ENCODE measurements around the gene PLPP3. TPM values are rescaled to one million over a fixed set of nuclear protein-coding genes. Genes with fewer than 3 reads are reported as not detected.

Gene PLPP3
- total and polyA plus RNA-seq, 2 experiments from 2014 or later = 41.9 to 61.9 TPM

GRCh38 chr1:56585985-56586384, 6.6 kb upstream of the PLPP3 start:
- Histone ChIP-seq H3K9me2 (ENCODE audit: insufficient read depth) (no peaks in the 10 kb centered on the region), H3K27ac (ENCODE audit: low read depth) (no peak overlapping the region), H3K79me2 (replicated peaks; ENCODE audit: insufficient read depth) (no peaks in the 10 kb centered on the region), H2AFZ (no peak overlapping the region), H3F3A (replicated peaks; ENCODE audit: low read depth) (no peaks in the 10 kb centered on the region), H3K4me2 (no peak overlapping the region), H4K20me1 (replicated peaks; ENCODE audit: insufficient read depth) (no peaks in the 10 kb centered on the region), H3K4me1 (ENCODE audit: insufficient read depth) (peaks cover 11% of the 10 kb centered on the region), H3K27me3 (ENCODE audit: insufficient read depth) (no peaks in the 10 kb centered on the region), H3K4me3 (no peak overlapping the region), H3K36me3 (ENCODE audit: insufficient read depth) (no peaks in the 10 kb centered on the region)
- H3K4me1 Mint-ChIP-seq = peaks cover 13% of the 10 kb centered on the region
- peaks cover 3% of the 10 kb centered on the region; the same call in 1 of the 3 replicates for H3K36me3 Mint-ChIP-seq (ENCODE audit: low read depth)
- peaks cover 5% of the 10 kb centered on the region; the same call in 2 of the 3 replicates for H3K9me3 Mint-ChIP-seq
- no peak for ATAC-seq
- H3K4me3 Mint-ChIP-seq = no peak overlapping the region
- no peak overlapping the region for H3K27ac Mint-ChIP-seq
- TF ChIP-seq CTCF (conservative IDR thresholded peaks at IDR 0.05; ENCODE audit: low read depth in 2 of 2) = peak in 1 of 2 experiments; percentile 25; a peak in 1 of 4 replicates
- TF ChIP-seq NANOG (IDR thresholded peaks at IDR 0.05; ENCODE audit: borderline replicate concordance) = no peak
- no peak for TF ChIP-seq CREB1 (CRISPR knock-in tag; IDR thresholded peaks at IDR 0.05; ENCODE audit: low read depth)
- no peak for TF ChIP-seq EZH2phosphoT487 (IDR thresholded peaks at IDR 0.05; ENCODE audit: unreplicated experiment)
- TF ChIP-seq, protein P1, sequence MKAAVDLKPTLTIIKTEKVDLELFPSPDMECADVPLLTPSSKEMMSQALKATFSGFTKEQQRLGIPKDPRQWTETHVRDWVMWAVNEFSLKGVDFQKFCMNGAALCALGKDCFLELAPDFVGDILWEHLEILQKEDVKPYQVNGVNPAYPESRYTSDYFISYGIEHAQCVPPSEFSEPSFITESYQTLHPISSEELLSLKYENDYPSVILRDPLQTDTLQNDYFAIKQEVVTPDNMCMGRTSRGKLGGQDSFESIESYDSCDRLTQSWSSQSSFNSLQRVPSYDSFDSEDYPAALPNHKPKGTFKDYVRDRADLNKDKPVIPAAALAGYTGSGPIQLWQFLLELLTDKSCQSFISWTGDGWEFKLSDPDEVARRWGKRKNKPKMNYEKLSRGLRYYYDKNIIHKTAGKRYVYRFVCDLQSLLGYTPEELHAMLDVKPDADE (IDR thresholded peaks at IDR 0.05) = no peak
- TF ChIP-seq STAT1 (IDR thresholded peaks at IDR 0.05; ENCODE audit: unreplicated experiment) = no peak
- no peak for DNase-seq (ENCODE audit: low spot score)
- peaks cover 2% of the 10 kb centered on the region for H3K27me3 Mint-ChIP-seq (ENCODE audit: insufficient read depth, low read depth, poor library complexity)

DNA sequence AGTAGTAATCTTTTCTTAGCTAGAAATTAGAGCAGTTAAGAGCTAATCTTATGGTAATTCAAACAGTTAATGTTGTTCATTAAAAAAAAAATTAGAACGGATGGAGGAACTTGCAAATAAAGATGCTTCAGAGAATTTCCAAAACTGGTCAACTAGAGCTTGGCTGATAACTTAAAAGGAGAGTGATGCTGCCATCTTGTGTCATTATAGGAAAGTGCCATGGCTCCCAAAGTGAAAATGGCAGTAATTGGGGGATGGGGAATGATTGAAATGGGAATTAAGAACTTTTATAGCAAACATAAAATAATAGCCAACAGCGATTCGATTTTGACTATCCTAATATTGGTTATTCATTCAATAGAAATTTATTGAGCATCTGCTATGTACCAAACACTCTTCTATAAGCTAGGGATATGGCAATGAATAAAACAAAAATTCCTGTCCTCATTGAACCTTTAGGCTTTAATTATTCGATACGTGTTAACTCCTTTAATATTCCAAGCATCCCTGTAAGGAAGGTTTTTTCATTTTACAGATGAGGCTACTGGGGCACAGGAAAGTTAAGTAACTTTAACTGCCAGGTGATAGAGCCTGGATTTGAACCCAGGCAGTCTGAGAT, 5.7 kb upstream of the PLPP3 start:
- ATAC-seq (peak; percentile 57), DNase-seq (ENCODE audit: low spot score) (peak; percentile 80)
- H3F3A ChIP-seq (replicated peaks; ENCODE audit: low read depth) = no peaks in the 10 kb centered on the region
- H3K27ac Mint-ChIP-seq = no peak overlapping the region
- peaks cover 5% of the 10 kb centered on the region; the same call in 1 of the 3 replicates for H3K9me3 Mint-ChIP-seq
- no peaks in the 10 kb centered on the region for H4K20me1 ChIP-seq (replicated peaks; ENCODE audit: insufficient read depth)
- H3K27ac ChIP-seq (ENCODE audit: low read depth) = no peak overlapping the region
- TF ChIP-seq CTCF (conservative IDR thresholded peaks at IDR 0.05; ENCODE audit: low read depth in 2 of 2) (peak; percentile 81 to 98), ZNF462 (CRISPR knock-in tag; IDR thresholded peaks at IDR 0.05) (no peak), POLR2AphosphoS5 (IDR thresholded peaks at IDR 0.05; ENCODE audit: low read depth) (no peak), EZH2phosphoT487 (IDR thresholded peaks at IDR 0.05; ENCODE audit: unreplicated experiment) (no peak)
- no peak overlapping the region for H3K4me3 ChIP-seq
- no peaks in the 10 kb centered on the region for H3K27me3 ChIP-seq (ENCODE audit: insufficient read depth)
- no peak overlapping the region for H3K4me3 Mint-ChIP-seq
- no peaks in the 10 kb centered on the region for H3K9me2 ChIP-seq (ENCODE audit: insufficient read depth)
- H3K36me3 ChIP-seq (ENCODE audit: insufficient read depth) = no peaks in the 10 kb centered on the region
- no peak overlapping the region for H3K4me2 ChIP-seq
- H3K27me3 Mint-ChIP-seq (ENCODE audit: insufficient read depth, low read depth, poor library complexity) = no peaks in the 10 kb centered on the region
- H2AFZ ChIP-seq = no peak overlapping the region
- H3K79me2 ChIP-seq (replicated peaks; ENCODE audit: insufficient read depth) = peaks cover 3% of the 10 kb centered on the region
- H3K36me3 Mint-ChIP-seq (ENCODE audit: low read depth) = peaks cover 3% of the 10 kb centered on the region; the same call in 1 of the 3 replicates
- H3K4me1 Mint-ChIP-seq = peaks cover 21% of the 10 kb centered on the region
- peaks cover 21% of the 10 kb centered on the region for H3K4me1 ChIP-seq (ENCODE audit: insufficient read depth)
